ENCODE measurements around the gene EPB41L4A.

The EPB41L4A gene

DNA sequence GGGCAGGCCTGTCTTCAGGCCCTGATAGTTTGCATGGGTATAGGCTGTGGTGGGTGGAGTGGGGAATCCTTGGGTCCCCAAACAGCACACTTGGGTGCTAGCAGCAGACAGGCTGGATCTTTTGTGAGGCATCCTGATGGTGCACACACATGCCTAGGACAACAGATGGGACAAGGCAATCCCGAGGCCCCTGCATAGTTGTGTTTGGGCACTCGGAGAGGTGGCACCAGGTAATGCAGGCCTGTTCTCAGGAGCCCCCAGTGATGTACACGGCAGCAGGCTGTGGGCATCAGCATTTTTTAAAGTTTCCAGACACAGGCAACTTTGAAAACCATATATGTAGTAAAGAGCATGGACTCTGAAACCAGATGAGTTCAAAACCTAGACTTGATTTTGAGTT lies 65.4 kb downstream of the EPB41L4A start:
- no peak for DNase-seq

DNA sequence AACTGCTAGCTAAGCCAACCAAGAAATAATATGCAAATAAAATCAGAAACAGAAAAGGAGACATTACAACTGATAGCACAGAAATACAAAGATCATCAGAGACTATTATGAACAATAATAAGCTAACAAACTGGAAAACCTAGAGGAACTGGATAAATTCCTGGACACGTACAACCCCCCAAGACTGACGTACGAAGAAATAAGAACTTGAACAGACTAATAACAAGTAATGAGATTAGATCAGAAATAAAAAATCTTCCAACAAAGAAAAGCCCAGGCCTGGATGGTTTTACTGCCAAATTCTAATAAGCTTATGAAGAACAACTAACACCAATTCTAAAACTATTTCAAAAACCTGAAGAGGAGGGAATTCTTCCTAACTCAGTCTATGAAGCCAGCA lies 67.9 kb downstream of the EPB41L4A start:
- DNase-seq, result no peak

DNA sequence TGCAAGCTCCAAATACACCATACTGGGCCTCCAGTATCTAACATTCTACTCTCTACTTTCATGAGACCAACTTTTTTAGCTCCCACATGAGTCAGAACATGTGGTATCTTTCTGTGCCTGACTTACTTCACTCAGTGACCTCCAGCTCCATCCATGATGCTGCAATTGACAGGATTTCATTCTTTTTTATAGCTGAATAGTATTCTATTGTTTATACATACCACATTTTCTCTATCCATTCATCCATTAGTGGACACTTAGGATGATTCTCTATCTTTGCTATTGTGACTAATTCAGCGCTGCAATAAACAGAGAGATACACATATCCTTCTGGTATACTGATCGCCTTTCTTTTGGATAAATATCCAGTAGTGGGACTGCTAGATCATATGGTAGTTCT lies 68.5 kb downstream of the EPB41L4A start:
- DNase-seq, result no peak

DNA sequence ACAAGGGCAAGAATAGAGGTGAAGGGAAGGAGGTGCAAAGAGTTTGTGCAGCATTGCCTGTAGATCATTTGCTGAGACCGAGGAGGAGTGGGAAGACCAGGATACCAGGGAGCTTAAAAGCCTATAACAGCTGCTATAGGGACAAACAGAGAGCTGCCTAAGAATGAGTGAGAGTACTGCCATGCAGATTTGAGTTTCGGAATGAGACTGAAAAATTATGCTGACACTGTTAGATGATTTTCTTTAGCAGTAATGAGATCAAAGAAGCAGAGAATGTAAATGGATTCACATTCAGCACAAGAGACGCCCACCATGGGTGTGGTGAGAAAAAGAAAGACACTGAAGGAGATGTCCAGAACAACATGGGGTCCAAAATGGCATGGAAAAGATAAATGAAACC lies 69.7 kb downstream of the EPB41L4A start:
- no peak for DNase-seq

DNA sequence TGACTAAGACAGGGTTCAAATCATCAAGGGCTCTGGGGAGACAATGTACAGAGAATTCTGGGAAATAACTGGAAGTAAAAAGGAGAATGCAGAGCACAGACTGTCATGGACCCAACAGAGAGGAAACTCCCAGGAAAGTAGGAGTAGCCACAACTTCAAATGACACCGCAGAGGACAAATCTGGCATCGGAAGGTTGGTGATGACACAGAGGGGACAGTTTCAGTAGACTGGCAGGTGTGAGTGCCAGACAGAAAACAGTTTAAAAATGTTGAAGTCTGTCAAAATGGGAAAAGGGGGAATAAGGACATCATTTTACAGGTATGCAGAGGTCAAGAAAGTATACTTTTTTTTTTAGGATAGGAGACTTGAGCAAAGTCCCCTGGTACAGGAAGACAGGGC lies 70.2 kb downstream of the EPB41L4A start:
- no peak for DNase-seq

DNA sequence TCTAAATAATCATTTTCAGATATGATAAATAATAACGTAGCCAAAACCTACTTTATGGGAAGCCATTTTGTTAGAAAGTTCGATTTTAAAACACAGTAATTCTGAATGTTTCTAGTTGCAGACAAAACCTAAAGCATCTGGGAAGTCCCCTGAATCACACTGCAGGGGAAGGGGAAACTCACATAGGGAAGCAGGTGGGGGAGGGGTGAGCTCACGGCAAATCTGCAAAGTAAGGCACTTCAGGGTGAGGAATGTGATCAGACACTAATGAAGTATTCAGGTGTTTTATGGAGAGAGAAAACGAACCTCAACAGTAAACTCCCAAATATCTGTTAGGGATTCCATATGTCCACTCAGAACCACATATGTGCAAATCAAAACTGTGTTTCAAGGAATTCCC lies 70.7 kb downstream of the EPB41L4A start:
- no peak for DNase-seq

DNA sequence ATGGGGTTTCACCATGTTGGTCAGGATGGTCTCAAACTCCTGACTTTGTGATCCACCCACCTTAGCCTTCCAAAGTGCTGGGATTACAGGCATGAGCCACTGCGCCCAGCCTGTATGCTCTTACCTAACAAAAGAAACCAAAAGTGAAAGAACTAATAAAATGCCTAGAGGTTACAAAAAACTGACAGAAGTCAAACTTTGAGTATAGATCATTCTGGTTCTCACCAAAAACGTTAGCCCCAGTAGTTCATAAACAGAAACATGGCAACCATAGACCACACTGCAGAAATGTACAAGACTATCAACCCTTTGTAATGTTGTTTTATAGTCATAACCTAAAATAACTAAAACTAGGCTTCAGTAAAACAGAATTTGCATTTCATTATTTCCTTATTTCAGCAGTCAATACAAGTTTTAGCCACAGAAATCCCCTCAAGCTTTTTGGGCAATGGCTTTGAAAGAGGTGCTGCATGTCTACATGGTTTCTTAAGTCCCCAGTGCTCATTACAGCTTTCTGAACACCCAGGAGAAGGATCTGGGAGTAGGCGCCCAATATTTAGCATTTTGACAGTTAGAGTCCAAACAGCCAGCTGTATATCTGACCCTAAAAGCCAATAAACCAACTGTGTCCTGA lies 72.5 kb downstream of the EPB41L4A start:
- DNase-seq, result no peak

DNA sequence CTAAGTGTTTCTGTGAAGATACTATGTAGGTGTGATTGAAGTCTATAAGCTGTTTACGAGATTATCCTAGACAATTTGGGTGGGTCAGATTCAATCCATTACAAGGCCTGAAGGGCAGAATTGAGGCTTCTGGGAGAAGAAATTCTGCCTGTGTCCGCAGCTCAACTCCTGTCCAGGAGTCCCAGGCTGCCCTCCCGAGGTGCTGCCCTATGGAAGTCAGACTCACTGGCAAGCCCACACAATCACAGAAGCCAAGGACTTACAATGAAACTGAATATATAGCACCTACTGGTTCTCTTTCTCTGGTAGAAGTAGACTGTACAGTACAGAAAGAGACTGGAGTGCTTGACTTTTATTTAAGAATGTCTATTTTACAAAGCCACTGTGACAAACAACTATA lies 74.5 kb downstream of the EPB41L4A start:
- DNase-seq, result no peak

DNA sequence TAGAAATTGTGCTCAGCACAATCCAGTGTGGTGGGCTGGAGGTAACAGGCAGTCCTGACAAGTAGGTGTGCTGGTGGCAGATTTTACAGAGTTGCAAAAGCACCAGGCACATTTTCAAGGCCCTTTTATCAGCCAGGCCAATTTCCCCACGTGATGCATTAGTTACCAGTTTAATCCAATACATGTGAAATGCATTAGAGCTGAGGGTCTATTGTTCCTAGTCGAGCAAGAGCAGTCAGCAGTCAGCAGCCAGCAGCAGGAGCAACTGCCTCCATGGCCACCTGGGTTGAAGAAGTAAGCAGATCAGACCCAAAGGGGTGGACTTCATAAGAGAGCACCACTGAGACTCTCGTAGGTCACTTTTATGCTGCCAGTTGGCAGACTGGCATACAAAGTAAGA lies 76.7 kb downstream of the EPB41L4A start:
- no peak for DNase-seq

DNA sequence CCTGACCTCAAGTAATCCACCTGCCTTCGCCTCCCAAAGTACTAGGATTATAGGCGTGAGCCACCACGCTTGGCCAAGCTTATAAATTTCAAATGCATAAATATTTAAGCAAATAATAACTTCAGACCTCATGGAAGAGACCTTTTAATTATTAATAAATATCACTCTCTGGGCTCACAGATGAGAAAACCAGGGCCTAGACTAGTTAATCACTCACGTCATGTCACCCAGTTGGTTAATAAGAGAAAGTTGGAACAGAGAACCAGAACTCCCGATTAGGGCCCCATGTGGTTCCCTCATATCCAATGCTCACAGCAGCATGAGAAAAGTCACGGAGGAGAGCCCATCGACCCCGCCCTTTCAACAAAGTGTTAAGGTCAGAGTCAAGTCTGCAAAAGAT lies 79.3 kb downstream of the EPB41L4A start:
- no peak for DNase-seq

DNA sequence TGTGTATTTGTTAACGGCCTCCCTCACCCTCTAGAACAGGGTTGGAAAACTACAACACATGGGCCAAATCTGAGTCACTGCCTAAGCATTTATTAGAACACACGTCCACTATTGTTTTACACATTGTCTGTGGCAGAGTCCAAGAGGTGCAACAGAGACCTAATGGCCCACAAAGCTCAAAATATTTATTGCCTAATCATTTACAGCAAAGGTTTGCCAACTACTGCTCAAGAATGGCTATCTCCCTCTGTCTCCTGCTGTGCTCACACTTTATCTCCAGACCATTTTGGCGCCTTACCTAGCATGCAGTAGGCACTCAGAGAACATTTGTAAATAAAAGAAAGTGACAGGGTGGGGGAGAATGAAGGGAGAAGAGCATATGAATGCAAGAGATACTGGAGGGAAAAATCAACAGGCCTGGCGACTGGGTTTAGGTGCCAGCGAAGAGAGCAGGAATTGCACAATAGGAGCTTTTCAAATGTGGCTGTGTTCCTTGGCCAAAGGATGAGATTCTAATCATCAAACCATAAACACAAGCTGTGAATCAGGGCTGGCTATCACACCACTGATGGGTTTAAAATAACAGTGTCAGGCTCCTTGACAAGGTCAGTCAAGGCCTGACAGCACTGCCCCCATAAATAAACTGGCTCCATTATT lies 80.3 kb downstream of the EPB41L4A start:
- DNase-seq, result no peak

DNA sequence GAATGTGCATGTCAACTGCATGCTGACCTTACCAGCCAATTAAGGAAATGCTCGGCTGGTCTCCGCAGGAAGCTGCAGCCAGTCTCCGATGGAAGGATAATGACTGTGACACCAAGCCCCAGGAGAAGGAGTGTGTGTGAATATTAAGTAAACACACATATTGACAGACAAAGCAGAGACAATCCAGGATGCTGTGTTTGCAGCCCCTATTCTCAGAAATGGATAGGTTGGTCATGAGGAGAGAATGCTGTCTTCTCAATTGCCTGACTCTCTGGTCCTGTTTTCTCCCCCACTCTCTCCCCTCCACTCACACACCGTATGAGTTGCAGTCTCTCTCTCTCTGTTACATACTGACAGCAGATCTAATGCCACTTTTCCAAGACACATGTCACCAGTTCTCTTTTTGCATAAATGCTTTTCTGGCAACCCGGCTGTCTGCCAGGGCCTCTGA lies 85.7 kb downstream of the EPB41L4A start:
- DNase-seq, result no peak

DNA sequence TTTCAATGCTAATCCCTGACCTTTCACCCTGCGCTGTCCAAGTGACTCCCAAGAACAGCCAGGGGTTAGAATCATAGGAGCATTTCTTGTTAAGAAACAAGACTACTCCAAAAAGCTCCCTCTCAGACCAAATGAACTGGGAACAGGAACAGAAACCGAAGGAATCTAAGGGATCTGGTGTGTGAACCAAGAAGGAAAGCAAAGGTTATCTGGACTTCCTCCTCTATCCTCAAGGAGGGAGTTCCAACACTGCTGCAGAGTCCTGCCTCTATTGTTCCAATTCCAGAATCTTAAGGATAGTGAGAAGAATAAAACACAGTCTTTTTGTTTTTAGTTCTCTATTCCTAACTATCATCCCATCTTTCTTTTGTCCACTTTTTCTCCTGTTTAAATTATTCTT lies 87.2 kb downstream of the EPB41L4A start:
- no peak for DNase-seq

DNA sequence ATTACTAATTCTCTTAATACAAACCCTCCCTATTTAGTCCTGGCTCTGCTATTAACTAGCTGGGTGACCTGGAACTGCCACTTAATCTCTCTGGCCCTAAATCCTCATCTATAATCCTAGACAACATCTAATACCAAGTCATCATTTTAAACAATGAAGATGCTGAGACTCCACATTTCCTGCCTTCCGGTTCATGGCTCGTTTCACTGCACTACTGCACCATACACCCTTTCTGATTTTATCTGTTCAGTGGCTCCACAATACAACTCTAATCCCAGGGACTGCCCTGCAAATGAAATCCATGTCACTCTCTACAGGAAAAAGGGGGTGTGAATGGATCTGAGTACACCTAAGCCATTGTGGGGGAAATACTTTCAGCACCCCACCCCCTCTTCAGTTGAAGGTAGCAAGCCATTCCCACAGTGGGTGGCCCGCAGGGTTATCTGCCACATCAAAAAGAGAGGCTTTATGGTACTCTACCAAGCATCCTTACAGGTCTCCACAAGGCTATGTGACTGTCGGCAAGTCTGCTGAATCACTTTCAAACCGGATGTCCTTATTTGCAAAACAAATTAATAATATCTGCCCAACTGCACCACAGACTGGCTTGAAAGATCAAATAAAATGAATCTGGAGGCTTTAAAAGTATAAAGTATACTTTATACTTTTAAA lies 89.5 kb downstream of the EPB41L4A start:
- DNase-seq, result no peak

DNA sequence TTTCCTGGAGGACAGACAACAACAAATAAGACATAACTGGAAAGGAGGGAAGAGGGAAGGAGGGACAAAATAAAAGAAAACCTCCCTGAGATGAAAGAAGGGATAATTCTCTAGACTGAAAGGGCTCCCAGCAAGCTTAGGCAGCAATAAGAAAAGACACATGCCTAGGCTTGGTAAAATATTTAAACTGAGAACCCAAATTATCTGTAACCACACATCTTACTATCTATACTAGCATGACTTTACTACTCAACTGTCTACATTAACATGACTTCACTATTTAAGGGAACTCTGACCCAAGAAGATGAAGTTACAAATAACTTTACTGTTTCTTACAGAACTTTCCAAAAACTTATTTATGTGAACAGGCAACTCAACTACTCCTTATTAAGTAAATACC lies 95.9 kb downstream of the EPB41L4A start:
- DNase-seq, result no peak

DNA sequence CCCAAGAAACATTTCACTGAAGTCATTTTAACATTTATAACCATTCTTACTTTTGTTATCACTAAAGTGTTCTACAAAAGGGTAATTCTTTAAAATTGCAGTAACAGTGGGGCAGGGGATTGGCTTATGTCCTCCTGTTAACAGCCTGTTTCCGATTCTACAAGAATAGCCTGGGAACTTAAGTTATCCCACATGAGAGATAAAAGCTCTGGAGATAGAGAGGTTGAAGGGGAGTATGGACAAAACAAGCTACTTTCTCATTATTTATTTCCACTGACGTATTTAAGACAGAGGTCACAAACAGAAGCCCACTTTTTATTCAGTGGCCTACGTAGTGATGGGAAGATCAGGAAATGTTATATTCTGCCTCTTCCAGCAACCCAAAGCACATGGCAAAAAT lies 98.7 kb downstream of the EPB41L4A start:
- DNase-seq, result no peak

DNA sequence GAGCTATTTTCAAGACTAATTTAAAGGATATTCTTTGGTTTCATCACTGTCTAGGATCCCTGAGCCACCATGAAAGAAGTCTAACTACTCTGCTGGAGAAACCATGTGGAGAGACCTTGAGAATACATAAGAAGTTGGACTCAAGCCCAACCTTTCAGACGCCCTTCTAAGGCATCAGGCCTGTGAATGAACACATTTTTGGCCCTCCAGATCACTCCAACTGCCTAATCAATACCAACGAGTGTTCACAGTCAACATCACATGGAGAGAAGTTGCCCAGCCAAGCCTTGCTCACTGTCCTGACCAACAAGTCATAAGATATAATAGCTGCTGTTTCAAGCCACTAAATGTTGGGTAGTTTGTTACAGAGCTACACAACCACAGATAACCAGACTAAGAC lies 100.7 kb downstream of the EPB41L4A start:
- no peak for DNase-seq

DNA sequence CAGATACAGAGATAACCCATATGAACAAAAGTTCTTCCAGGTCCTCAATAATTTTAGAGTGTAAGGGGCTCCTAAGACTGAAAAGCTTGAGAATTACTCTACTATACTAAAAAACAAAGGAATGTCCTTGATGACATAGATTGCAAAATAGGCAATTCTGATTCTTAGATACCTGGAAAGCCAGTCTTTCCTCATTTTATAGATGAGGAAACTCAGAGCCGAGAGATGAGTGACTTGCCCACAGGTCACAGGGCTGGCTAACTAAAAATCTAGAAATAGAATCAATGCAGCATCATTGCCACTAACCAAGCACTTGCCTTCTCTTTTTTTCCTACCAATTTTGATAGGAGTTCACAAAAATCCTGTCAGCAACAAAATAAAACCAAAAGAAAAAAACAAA lies 101.2 kb downstream of the EPB41L4A start:
- no peak for DNase-seq

DNA sequence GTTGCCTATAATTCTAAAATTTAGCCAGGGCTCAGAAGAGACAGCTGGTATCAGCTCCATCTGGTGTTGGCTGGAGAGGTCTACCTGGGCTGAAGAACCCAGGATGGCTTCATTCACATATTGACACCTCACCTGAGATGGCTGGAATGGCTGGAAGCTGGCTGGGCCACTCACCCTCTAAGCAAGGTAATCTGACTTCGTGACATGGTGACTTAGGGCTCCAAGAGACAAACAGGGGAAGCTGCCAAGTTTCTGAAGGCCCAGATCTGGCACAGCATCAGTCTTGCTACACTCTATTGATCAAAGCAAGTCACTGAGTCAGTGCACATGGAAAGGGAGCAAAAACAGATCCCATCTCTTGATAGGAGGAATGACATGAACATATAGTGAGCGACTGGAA lies 102.3 kb downstream of the EPB41L4A start:
- DNase-seq, result no peak

DNA sequence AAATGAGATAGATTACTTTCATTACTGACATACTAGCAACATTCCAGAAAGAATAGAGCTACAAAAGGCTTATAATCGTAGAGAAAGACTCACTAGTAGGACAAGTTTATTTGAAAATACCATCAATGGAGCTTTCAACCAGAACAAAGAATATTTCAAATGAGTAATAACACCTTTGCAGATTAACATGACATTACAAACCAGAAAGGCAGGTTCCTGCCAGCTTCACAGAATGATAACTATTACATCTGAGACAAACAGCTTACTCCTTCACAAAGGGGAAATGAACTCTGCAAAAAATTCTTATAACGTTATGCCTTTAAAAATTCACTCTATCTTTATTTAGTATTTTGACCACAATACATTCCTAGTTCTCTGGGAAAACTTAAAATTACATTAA lies 103.1 kb downstream of the EPB41L4A start:
- DNase-seq, result no peak

DNA sequence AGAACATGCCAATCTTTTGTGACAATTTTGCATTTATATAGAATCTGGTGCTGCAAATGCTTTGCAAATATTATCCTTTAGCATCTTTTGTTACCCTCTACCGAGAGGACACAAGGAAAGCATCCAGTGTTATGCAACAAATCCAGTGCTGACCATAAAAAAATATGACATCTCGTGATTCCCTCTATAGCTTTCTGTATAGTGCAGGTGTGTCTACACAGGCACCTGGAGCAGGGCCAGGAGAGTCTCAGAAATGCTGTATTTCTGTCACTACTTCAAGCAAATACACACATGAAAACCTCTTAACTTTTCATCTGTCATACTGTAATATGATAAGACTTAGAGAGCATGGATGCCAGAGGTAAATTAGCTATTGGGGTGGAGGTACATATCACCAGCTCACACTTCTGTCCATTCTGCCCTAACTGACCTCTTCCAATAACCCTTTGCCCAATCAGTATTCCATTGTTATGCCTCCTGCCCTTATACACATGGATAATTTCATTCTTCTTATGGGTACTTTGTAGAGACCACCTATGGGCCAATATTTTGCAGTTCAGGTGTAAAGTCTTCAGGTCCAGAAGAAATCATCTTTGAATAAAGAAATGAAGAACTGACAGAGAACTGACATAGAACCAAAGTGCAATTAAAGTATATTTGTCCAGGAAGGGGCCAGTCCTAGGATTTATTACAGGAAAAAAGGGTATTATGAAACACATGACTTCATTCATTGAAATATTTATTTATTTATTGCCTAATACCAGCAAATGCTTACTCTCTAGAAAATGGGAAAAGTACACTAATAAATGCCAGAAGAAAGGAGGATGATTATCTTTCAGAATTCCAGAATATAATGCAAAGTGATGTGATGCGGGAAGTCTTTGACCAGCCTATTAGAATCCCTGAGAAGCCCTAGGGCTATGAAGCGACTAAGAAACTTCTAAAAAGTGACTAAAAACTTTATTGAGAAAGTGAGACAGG lies 106.5 kb downstream of the EPB41L4A start:
- no peak for DNase-seq

DNA sequence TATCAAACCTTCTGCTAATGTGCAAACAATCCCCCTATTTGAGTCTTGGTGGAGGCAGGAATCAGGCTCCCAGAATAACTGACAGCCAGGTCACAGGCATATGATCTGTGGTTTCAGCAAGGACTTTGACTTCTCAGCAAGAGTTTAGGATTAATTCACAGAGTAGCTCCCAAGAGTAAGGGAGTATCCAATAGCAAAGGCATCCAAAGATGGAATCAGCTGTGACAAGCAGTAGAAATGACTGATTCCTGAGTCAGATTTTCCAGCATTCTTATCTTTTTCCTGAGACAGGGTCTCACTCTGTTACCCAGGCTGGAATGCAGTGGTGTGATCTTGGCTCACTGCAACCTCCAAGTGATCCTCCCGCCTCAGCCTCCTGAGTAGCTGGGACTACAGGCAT lies 108.3 kb downstream of the EPB41L4A start:
- DNase-seq, result no peak

DNA sequence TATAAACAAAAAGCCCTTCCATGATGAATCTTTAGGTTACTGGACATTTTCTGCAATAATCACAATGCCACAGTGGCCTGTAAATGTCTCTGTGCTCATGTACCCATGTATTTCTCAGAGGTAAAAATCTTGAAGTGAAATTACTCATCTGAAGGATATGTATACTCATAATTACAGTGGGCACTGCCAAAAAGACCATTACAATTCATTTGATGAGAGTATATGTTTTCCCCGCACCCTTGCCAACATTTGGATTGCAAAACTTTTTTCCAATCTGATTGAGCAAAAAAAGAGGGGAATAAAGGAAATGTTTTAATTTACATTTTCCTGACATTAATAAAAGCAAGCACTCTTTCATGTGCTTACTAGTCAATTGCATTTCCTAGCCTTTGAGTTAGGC lies 110.5 kb downstream of the EPB41L4A start:
- no peak for DNase-seq

All from T-helper 9 cell (primary cell).